IMR-90 (cell line): ENCODE measurements around the gene ASRGL1. TPM values are rescaled to one million over a fixed set of nuclear protein-coding genes. Genes with fewer than 3 reads are reported as not detected.
A peak's percentile ranks its signal among the peaks of the same experiment; 100 is the strongest.

Experiments
- ATAC-seq: fragments of 200-7000 bp; cut with Tn5 transposase; 2 replicates; pipeline ENCODE4 v1.9.1; 2020; ENCODE audit warnings: low read depth, mild to moderate bottlenecking, moderate library complexity
- BruUV-seq: library from RNA; stranded (reverse); fragments of 400-500 nt; replicated peaks from 2 replicates; lab custom pipeline; 2021; lab: Mats Ljungman, UMichigan
- CTCF ChIA-PET: fragments of 300-600 bp; formaldehyde crosslinking; extraction: SDS; loops from one replicate; lab custom pipeline; 2021; ENCODE audit warnings: antibody characterized with exemption; lab: Yijun Ruan, JAX
- POLR2A ChIA-PET: fragments of 300-600 bp; sonication (Branson Sonifier 250); formaldehyde crosslinking; loops from one replicate; lab custom pipeline; 2022; ENCODE audit warnings: antibody characterized with exemption; ENCODE audit not compliant: unreplicated experiment; lab: Charles Lee
- DNase-seq: peaks from one replicate; pipeline ENCODE4 v3.0.0; 2013
- H2AFZ ChIP-seq: replicated peaks from 2 replicates; pipeline ENCODE3; 2013; ENCODE audit warnings: low read length, mild to moderate bottlenecking; ENCODE audit not compliant: poor library complexity
- H2AK5ac ChIP-seq: 2 replicates; pipeline ENCODE4 v1.6.1; 2013; ENCODE audit warnings: low read depth, low read length, inconsistent platforms
- H2AK9ac ChIP-seq: replicated peaks from 2 replicates; pipeline ENCODE3; 2013; ENCODE audit warnings: mild to moderate bottlenecking, low read depth, low read length, moderate library complexity; ENCODE audit not compliant: poor library complexity
- H2BK120ac ChIP-seq: 2 replicates; pipeline ENCODE4 v1.6.1; 2013; ENCODE audit warnings: low read depth, low read length, inconsistent platforms
- H2BK15ac ChIP-seq: 3 replicates; pipeline ENCODE4 v1.6.1; 2013; ENCODE audit warnings: low read depth, low read length, inconsistent platforms
- H2BK20ac ChIP-seq: 2 replicates; pipeline ENCODE4 v1.6.1; 2013; ENCODE audit warnings: low read depth, mild to moderate bottlenecking, inconsistent platforms, low read length, moderate library complexity
- H2BK5ac ChIP-seq: 2 replicates; pipeline ENCODE4 v1.6.1; 2013; ENCODE audit warnings: mild to moderate bottlenecking, low read depth, low read length, inconsistent platforms; ENCODE audit not compliant: poor library complexity, severe bottlenecking
- H3K14ac ChIP-seq: replicated peaks from 2 replicates; pipeline ENCODE4 v1.6.1; 2013; ENCODE audit warnings: low read depth, low read length, inconsistent platforms
- H3K18ac ChIP-seq: 2 replicates; pipeline ENCODE4 v1.6.1; 2013; ENCODE audit warnings: low read depth, low read length, control low read depth
- H3K23ac ChIP-seq: 2 replicates; pipeline ENCODE4 v1.6.1; 2013; ENCODE audit warnings: low read depth, low read length, inconsistent platforms
- H3K27ac ChIP-seq: 2 replicates; pipeline ENCODE4 v1.5.1; 2013; ENCODE audit warnings: mild to moderate bottlenecking, control low read depth, low read length; ENCODE audit not compliant: insufficient read depth
- H3K27me3 ChIP-seq: 2 replicates; pipeline ENCODE4 v1.6.1; 2013; ENCODE audit warnings: low read length; ENCODE audit not compliant: control insufficient read depth, insufficient read depth
- H3K36me3 ChIP-seq: 2 replicates; pipeline ENCODE4 v1.6.1; 2013; ENCODE audit warnings: low read length, mixed read lengths; ENCODE audit not compliant: control insufficient read depth, insufficient read depth
- H3K4ac ChIP-seq: 2 replicates; pipeline ENCODE4 v1.6.1; 2013; ENCODE audit warnings: low read depth, low read length, inconsistent platforms
- H3K4me1 ChIP-seq: 2 replicates; pipeline ENCODE4 v1.6.1; 2013; ENCODE audit warnings: low read length, mixed read lengths; ENCODE audit not compliant: control insufficient read depth, insufficient read depth
- H3K4me2 ChIP-seq: 2 replicates; pipeline ENCODE4 v1.6.1; 2013; ENCODE audit warnings: low read depth, mild to moderate bottlenecking, control low read depth, low read length, moderate library complexity
- H3K4me3 ChIP-seq: 2 replicates; pipeline ENCODE4 v1.5.1; 2013; ENCODE audit warnings: low read depth, mild to moderate bottlenecking, control low read depth, low read length, moderate library complexity; ENCODE audit not compliant: insufficient read depth
- H3K56ac ChIP-seq: 2 replicates; pipeline ENCODE4 v1.6.1; 2013; ENCODE audit warnings: low read length, inconsistent platforms; ENCODE audit not compliant: insufficient read depth; ENCODE audit errors: extremely low read depth
- H3K79me1 ChIP-seq, 2 experiments: 2 replicates each; pipeline ENCODE4 v1.6.1; 2013; ENCODE audit warnings: low read length in 2 of 2, inconsistent platforms in 1 of 2, low read depth in 1 of 2
- H3K9ac ChIP-seq: 2 replicates; pipeline ENCODE4 v1.6.1; 2013; ENCODE audit warnings: low read depth, low read length, control low read depth
- H3K9me1 ChIP-seq: 2 replicates; pipeline ENCODE4 v1.6.1; 2013; ENCODE audit warnings: low read length, inconsistent platforms; ENCODE audit not compliant: insufficient read depth
- H3K9me3 ChIP-seq: 2 replicates; pipeline ENCODE4 v1.6.1; 2013; ENCODE audit warnings: low read length; ENCODE audit not compliant: control insufficient read depth, insufficient read depth
- H4K20me1 ChIP-seq: 2 replicates; pipeline ENCODE4 v1.6.1; 2013; ENCODE audit warnings: low read length, inconsistent platforms; ENCODE audit not compliant: insufficient read depth
- H4K5ac ChIP-seq: 2 replicates; pipeline ENCODE4 v1.6.1; 2013; ENCODE audit warnings: mild to moderate bottlenecking, low read depth, low read length, control low read depth
- H4K8ac ChIP-seq, 2 experiments: 2 replicates each; pipeline ENCODE4 v1.6.1; 2013; ENCODE audit warnings: low read depth in 2 of 2, low read length in 2 of 2, control low read depth in 1 of 2, inconsistent platforms in 1 of 2
- H4K91ac ChIP-seq: 2 replicates; pipeline ENCODE4 v1.6.1; 2013; ENCODE audit warnings: low read depth, low read length, inconsistent platforms; ENCODE audit not compliant: insufficient read depth
- CEBPB ChIP-seq: IDR thresholded peaks from 2 replicates; pipeline ENCODE4 v1.6.1; 2012; ENCODE audit warnings: low read depth, low read length, improper control_type of control experiment
- MXI1 ChIP-seq: IDR thresholded peaks from 2 replicates; pipeline ENCODE4 v1.6.1; 2012; ENCODE audit warnings: low read depth, mild to moderate bottlenecking, low read length, moderate library complexity, borderline replicate concordance
- NFE2L2 ChIP-seq: fragments of 150-350 bp; IDR thresholded peaks from 2 replicates; pipeline ENCODE4 v1.6.1; 2016; ENCODE audit warnings: low read depth, mild to moderate bottlenecking, low read length
- POLR2A ChIP-seq: IDR thresholded peaks from 2 replicates; pipeline ENCODE4 v1.6.1; 2012; ENCODE audit warnings: mild to moderate bottlenecking, low read depth, low read length
- SMC3 ChIP-seq: fragments of 150-350 bp; IDR thresholded peaks from 2 replicates; pipeline ENCODE4 v1.6.1; 2016; ENCODE audit warnings: low read depth, mild to moderate bottlenecking, antibody characterized with exemption, low read length, moderate library complexity
- WGBS, 2 experiments: methylation state at CpG; one replicate each; pipeline versions ENCODE4 v1.1.5 to v1.1.7; 2013; ENCODE audit warnings: missing lambda C conversion rate in 2 of 2; ENCODE audit not compliant: insufficient read length in 1 of 2; ENCODE audit errors: extremely low coverage in 2 of 2; 5-methylcytosine and 5-hydroxymethylcytosine counted together
- dilution Hi-C: fragments of 300-500 bp; cut with HindIII; formaldehyde crosslinking; loops from one replicate; pipeline ENCODE4 v1.14.3; 2018; ENCODE audit warnings: low sequenced_read_pairs; ENCODE audit not compliant: unreplicated experiment
- in situ Hi-C: fragments of 300-500 bp; cut with MboI; formaldehyde crosslinking; loops from 3 replicates; pipeline ENCODE4 v1.14.3; 2019; ENCODE audit warnings: low sequenced_read_pairs, inconsistent platforms, mixed read lengths
- intact Hi-C: fragments of 100-400 bp; cut with micrococcal nuclease; formaldehyde crosslinking; loops from 2 replicates; pipeline ENCODE4 v1.10.0; 2022
- polyA plus RNA-seq, 3 experiments: library from polyadenylated mRNA; depleted of rRNA; stranded (reverse); fragments of >200 nt; gene quantifications; 2 replicates each; pipeline ENCODE4 v1.2.3, GENCODE V29; 2012; ENCODE audit warnings: low replicate concordance in 1 of 3
- total RNA-seq: library from RNA; depleted of rRNA; stranded (reverse); fragments of >200 nt; gene quantifications from 2 replicates; pipeline ENCODE4 v1.2.3, GENCODE V29; 2012

Gene ASRGL1
- total and polyA plus RNA-seq, 2 of the 4 experiments (the other 2 are of a cell fraction) = 0.72 TPM; not detected in 1

DNA sequence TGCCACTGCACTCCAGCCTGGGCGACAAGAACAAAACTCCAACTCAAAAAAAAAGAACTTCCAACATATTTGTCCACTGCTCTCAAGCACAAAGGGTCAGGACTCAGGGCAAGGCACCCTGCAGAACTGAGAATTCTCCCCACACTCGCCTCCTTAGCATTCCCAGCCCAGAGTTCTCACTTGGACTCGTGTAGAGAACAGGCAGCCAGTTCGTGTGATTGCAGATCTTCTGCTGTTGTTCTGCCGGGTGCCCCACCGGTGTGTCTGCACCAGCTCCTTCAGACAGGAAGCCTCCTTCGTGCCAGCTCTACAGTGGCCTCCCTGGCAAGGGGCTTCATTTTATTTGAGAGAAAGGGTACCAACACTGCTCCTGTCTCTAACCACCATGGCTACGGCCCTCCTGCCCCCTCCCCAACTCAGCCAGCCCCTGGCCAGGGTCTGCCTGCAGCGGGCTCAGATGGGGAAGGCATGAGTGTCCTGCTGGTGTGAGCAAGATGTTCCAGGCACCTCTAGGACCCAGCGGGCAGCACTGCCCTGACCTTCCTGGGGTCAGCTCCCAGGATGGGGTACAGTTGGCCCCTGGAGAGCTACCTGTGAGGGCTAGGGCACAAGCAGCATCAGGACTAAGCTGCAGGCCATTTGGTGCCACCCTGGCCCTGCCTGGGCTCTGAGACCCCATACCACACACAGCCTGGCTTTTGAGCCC, 62.1 kb downstream of the ASRGL1 start:
- H2BK120ac ChIP-seq = no peak overlapping the region
- H2BK20ac ChIP-seq = no peak overlapping the region
- H4K8ac ChIP-seq = no peak overlapping the region
- no peak overlapping the region for H3K14ac ChIP-seq
- H4K5ac ChIP-seq = no peak overlapping the region; the same call in 1 of the 2 replicates
- no peaks in the 10 kb centered on the region for H3K27me3 ChIP-seq
- H2AFZ ChIP-seq = no peak overlapping the region
- no peaks in the 10 kb centered on the region; a peak in 1 of 4 replicates for H3K79me1 ChIP-seq
- H3K18ac ChIP-seq = no peak overlapping the region; the same call in 1 of the 2 replicates
- no peak overlapping the region for H4K91ac ChIP-seq
- WGBS, 2 experiments = 37% methylated on average over 5 of the region's 10 CpGs; no CpG with 5 or more reads in 1 of the 2 experiments
- no peak overlapping the region; the same call in 1 of the 2 replicates for H3K4ac ChIP-seq
- no peak for ATAC-seq
- intact Hi-C loops (no loop called here), dilution Hi-C loops (no loop called here), in situ Hi-C loops (loop anchor here (5.0 to 25.0 kb wide), 3 partner anchors 158 to 463 kb away; no protein-coding TSS in a partner anchor)
- no peak overlapping the region for H3K4me2 ChIP-seq
- H3K4me1 ChIP-seq = peaks cover 23% of the 10 kb centered on the region
- no peaks in the 10 kb centered on the region for H3K9me1 ChIP-seq
- TF ChIP-seq POLR2A (no peak), SMC3 (no peak), MXI1 (no peak), NFE2L2 (no peak), CEBPB (no peak)
- no peaks in the 10 kb centered on the region for H3K9me3 ChIP-seq
- no peaks in the 10 kb centered on the region for H3K36me3 ChIP-seq
- H3K56ac ChIP-seq = no peak overlapping the region
- no peaks in the 10 kb centered on the region for H4K20me1 ChIP-seq
- H2BK15ac ChIP-seq = no peak overlapping the region
- POLR2A ChIA-PET = no interaction called here
- CTCF ChIA-PET = interaction anchor here (0.5 to 2.2 kb wide), 4 partner anchors 26 to 166 kb away, joined by 3 to 9 read pairs (median 8); no protein-coding TSS in a partner anchor
- no peak overlapping the region for H3K23ac ChIP-seq
- no peak overlapping the region for H2BK5ac ChIP-seq
- no peak overlapping the region for H3K9ac ChIP-seq
- no peak overlapping the region for H3K4me3 ChIP-seq
- no peak for DNase-seq
- H2AK9ac ChIP-seq = peak overlapping the region; percentile 48
- H2AK5ac ChIP-seq = 0 out of 2 replicates have a peak overlapping the region, but pooled peaks have one; percentile 28
- H3K27ac ChIP-seq = no peak overlapping the region
- no TSS peak for BruUV-seq
